Measurements from ENCODE around the gene SHOX.
"Not testable (repeated sequence)": the region's sequence is repeated elsewhere in the genome, so short reads cannot be mapped to it uniquely, and the experiment has no call there.

SHOX gene

DNA sequence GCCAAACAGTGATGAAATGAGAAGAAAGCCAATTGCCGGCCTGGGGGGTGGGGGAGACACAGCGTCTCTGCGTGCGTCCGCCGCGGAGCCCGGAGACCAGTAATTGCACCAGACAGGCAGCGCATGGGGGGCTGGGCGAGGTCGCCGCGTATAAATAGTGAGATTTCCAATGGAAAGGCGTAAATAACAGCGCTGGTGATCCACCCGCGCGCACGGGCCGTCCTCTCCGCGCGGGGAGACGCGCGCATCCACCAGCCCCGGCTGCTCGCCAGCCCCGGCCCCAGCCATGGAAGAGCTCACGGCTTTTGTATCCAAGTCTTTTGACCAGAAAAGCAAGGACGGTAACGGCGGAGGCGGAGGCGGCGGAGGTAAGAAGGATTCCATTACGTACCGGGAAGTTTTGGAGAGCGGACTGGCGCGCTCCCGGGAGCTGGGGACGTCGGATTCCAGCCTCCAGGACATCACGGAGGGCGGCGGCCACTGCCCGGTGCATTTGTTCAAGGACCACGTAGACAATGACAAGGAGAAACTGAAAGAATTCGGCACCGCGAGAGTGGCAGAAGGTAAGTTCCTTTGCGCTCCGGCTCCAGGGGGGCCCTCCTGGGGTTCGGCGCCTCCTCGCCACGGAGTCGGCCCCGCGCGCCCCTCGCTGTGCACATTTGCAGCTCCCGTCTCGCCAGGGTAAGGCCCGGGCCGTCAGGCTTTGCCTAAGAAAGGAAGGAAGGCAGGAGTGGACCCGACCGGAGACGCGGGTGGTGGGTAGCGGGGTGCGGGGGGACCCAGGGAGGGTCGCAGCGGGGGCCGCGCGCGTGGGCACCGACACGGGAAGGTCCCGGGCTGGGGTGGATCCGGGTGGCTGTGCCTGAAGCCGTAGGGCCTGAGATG, at the start of gene SHOX:
TSS of gene SHOX (plus strand) at position 180 of the 885 bp plus-strand sequence. CDS start at position 287, 107 bp downstream.
- Histone ChIP-seq H3K4me3 (ENCODE audit: low read depth in 1 of 2, low read length in 2 of 2) (no peak within 1 kb of the TSS), H3K9me3 (ENCODE audit: low read length) (no peaks in the 10 kb centered on the region), H3K9ac (ENCODE audit: low read length) (no peak within 1 kb of the TSS), H3K27me3 (ENCODE audit: control insufficient read depth in 1 of 2, insufficient read depth in 2 of 2, low read length in 2 of 2) (peaks cover 14 to 69% of the 10 kb centered on the region in 2 donors), H3K27ac (ENCODE audit: low read depth, low read length) (no peak within 1 kb of the TSS), H3K4me1 (ENCODE audit: insufficient read depth, low read length) (no peaks in the 10 kb centered on the region), H3K36me3 (ENCODE audit: insufficient read depth, low read length) (no peaks in the 10 kb centered on the region)

DNA sequence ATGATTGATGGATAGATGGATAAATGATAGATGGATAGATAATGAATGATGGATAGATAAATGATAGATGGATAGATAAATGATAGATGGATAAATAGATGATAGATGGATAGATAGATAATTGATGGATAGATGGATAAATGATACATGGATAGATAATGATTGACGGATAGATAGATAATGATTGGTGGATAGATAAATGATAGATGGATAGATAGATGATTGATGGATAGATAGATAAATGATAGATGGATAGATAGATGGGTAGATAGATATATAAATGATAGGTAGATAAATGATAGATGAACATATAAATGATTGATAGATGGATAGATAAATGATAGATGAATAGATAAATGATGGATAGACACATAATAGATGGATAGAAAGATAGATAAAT, 49.5 kb upstream of the SHOX start:
- Histone ChIP-seq H3K27ac (ENCODE audit: low read depth, low read length) (no peak overlapping the region), H3K4me3 (ENCODE audit: low read depth in 1 of 2, low read length in 2 of 2) (no peak overlapping the region), H3K4me1 (ENCODE audit: insufficient read depth, low read length) (no peaks in the 10 kb centered on the region), H3K36me3 (ENCODE audit: insufficient read depth, low read length) (no peaks in the 10 kb centered on the region), H3K9ac (ENCODE audit: low read length) (no peak overlapping the region), H3K27me3 (ENCODE audit: control insufficient read depth in 1 of 2, insufficient read depth in 2 of 2, low read length in 2 of 2) (no peaks in the 10 kb centered on the region), H3K9me3 (ENCODE audit: low read length) (no peaks in the 10 kb centered on the region)

DNA sequence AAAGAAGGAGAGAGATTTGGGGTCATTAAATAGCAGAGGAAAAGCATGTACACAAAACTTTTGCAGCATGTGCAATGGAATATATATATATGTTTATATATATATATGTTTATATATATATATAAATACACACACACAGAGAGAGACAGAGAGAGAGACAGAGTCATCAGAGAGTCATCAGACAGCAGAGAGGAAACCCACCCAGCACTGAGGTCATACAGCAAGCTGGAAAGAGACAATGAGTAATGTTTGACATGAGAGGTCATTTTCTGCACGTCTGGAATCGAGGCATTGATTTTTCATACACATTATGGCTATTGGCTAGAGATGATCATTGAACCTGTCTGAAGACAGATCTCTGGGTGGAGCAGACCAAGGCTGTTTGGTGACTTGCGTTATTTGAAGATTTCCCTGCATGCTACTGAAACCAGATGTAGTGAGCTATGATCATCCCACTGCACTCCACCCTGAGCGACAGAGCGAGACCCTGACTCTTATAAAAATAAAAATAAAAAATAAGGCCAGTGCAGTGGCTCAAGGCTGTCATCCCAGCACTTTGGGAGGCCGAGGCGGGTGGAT, 48.8 kb upstream of the SHOX start:
- no peaks in the 10 kb centered on the region for H3K9me3 ChIP-seq (ENCODE audit: low read length)
- H3K4me1 ChIP-seq (ENCODE audit: insufficient read depth, low read length): no peaks in the 10 kb centered on the region
- H3K27ac ChIP-seq (ENCODE audit: low read depth, low read length): no peak overlapping the region
- H3K36me3 ChIP-seq (ENCODE audit: insufficient read depth, low read length): no peaks in the 10 kb centered on the region
- H3K9ac ChIP-seq (ENCODE audit: low read length): no peak overlapping the region
- no peaks in the 10 kb centered on the region for H3K27me3 ChIP-seq (ENCODE audit: control insufficient read depth in 1 of 2, insufficient read depth in 2 of 2, low read length in 2 of 2)
- no peak overlapping the region for H3K4me3 ChIP-seq (ENCODE audit: low read depth in 1 of 2, low read length in 2 of 2)

DNA sequence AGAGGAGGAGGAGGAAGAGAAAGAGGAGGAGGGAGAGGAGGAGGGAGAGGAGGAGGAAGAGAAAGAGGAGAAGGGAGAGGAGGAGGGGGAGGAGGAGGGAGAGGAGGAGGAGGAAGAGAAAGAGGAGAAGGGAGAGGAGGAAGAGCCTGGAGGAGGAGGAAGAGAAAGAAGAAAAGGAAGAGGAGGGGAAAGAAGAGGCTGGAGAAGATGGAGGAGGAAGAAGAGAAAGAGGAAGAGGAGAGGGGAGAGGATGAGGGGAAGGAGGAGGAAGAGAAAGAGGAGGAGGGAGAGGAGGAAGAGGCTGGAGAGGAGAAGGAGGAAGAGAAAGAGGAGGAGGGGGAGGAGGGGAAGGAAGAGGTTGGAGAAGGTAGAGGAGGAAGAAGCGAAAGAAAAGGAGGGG, 46.0 kb upstream of the SHOX start:
- no peak overlapping the region for H3K27ac ChIP-seq (ENCODE audit: low read depth, low read length)
- no peaks in the 10 kb centered on the region for H3K27me3 ChIP-seq (ENCODE audit: control insufficient read depth in 1 of 2, insufficient read depth in 2 of 2, low read length in 2 of 2)
- no peaks in the 10 kb centered on the region for H3K9me3 ChIP-seq (ENCODE audit: low read length)
- H3K36me3 ChIP-seq (ENCODE audit: insufficient read depth, low read length): no peaks in the 10 kb centered on the region
- no peaks in the 10 kb centered on the region for H3K4me1 ChIP-seq (ENCODE audit: insufficient read depth, low read length)
- H3K9ac ChIP-seq (ENCODE audit: low read length): no peak overlapping the region
- no peak overlapping the region for H3K4me3 ChIP-seq (ENCODE audit: low read depth in 1 of 2, low read length in 2 of 2)

DNA sequence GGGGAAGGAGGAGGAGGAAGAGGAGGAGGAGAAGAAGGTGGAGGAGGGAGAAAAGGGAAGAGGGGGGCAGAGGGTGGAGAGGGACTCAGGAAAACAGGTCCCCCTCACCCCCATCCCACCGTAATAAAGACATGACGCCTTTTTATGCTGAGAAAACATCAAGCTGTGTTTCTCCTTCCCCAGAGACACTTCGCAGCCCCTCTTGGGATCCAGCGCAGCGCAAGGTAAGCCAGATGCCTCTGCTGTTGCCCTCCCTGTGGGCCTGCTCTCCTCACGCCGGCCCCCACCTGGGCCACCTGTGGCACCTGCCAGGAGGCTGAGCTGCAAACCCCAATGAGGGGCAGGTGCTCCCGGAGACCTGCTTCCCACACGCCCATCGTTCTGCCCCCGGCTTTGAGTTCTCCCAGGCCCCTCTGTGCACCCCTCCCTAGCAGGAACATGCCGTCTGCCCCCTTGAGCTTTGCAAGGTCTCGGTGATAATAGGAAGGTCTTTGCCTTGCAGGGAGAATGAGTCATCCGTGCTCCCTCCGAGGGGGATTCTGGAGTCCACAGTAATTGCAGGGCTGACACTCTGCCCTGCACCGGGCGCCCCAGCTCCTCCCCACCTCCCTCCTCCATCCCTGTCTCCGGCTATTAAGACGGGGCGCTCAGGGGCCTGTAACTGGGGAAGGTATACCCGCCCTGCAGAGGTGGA, 45.3 kb upstream of the SHOX start:
- Histone ChIP-seq H3K9ac (ENCODE audit: low read length) (no peak overlapping the region), H3K36me3 (ENCODE audit: insufficient read depth, low read length) (no peaks in the 10 kb centered on the region), H3K4me3 (ENCODE audit: low read depth in 1 of 2, low read length in 2 of 2) (no peak overlapping the region), H3K4me1 (ENCODE audit: insufficient read depth, low read length) (no peaks in the 10 kb centered on the region), H3K27me3 (ENCODE audit: control insufficient read depth in 1 of 2, insufficient read depth in 2 of 2, low read length in 2 of 2) (no peaks in the 10 kb centered on the region), H3K27ac (ENCODE audit: low read depth, low read length) (no peak overlapping the region), H3K9me3 (ENCODE audit: low read length) (no peaks in the 10 kb centered on the region)

DNA sequence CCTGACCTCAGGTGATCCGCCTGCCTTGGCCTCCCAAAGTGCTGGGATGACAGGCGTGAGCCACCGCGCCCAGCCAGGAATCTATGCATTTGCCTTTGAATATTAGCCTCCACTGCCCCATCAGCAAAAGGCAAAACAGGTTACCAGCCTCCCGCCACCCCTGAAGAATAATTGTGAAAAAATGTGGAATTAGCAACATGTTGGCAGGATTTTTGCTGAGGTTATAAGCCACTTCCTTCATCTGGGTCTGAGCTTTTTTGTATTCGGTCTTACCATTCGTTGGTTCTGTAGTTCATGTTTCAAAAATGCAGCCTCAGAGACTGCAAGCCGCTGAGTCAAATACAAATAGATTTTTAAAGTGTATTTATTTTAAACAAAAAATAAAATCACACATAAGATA, 44.2 kb upstream of the SHOX start:
- H3K4me1 ChIP-seq (ENCODE audit: insufficient read depth, low read length): no peaks in the 10 kb centered on the region
- no peak overlapping the region for H3K4me3 ChIP-seq (ENCODE audit: low read depth in 1 of 2, low read length in 2 of 2)

DNA sequence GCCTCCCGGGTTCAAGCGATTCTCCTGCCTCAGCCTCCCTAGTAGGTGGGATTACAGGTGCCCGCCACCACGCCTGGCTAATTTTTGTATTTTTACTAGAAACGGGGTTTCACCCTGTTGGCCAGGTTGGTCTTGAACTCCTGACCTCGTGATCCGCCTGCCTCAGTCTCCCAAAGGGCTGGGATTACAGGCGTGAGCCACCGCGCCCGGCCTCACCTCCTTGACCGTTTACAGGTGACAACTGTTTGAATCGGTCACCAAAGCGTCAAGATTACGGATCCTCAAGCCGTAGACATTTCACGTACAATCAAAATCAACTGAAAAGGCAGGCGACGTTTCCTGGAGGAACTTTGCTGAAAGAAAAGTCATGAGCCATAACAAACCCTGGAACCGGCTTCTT, 41.3 kb upstream of the SHOX start:
- H3K27me3 ChIP-seq (ENCODE audit: control insufficient read depth in 1 of 2, insufficient read depth in 2 of 2, low read length in 2 of 2); H3K9ac ChIP-seq (ENCODE audit: low read length); H3K27ac ChIP-seq (ENCODE audit: low read depth, low read length); H3K36me3 ChIP-seq (ENCODE audit: insufficient read depth, low read length); H3K4me1 ChIP-seq (ENCODE audit: insufficient read depth, low read length); H3K9me3 ChIP-seq (ENCODE audit: low read length); H3K4me3 ChIP-seq (ENCODE audit: low read depth in 1 of 2, low read length in 2 of 2): not testable (repeated sequence)

More for the DNA sequence above, 44.2 kb upstream of the SHOX start:
- H3K27me3 ChIP-seq (ENCODE audit: control insufficient read depth in 1 of 2, insufficient read depth in 2 of 2, low read length in 2 of 2): no peaks in the 10 kb centered on the region
- H3K36me3 ChIP-seq (ENCODE audit: insufficient read depth, low read length): no peaks in the 10 kb centered on the region
- H3K9ac ChIP-seq (ENCODE audit: low read length): no peak overlapping the region
- no peaks in the 10 kb centered on the region for H3K9me3 ChIP-seq (ENCODE audit: low read length)
- no peak overlapping the region for H3K27ac ChIP-seq (ENCODE audit: low read depth, low read length)

DNA sequence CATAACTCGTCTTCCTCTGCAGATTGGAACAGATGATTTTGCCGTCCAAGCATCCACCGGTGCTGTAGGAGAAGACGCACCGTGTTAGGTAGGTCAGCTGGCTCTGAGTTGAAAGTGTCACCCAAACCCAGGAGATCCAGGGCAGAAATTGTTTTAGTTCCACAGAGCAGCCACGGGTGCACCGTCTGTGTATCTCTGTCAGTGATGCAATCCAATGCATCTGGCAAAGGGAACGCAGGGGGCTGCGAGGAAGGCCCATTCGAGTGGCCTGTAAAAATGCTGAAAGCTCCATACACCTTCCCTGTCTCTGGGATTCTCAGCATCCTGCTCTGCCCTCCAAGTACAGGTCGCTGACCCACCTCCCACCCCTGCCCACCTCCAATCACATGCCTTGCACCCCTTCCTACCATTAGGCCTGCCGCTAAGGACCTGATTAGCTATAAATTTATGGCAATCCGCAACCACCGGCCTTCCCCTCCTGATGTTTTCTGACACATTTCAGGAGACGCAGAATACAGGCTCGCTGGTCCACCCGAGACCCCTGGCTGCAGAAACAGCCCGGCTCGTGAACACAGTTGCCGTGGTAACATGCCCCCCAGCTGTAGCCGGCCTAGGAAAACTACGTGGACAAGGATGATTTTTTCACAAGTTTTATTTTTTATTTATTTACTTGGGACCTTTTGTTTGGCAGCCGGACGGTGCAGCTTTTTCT, 39.7 kb upstream of the SHOX start:
- H3K9me3 ChIP-seq (ENCODE audit: low read length): no peaks in the 10 kb centered on the region
- no peak overlapping the region for H3K27ac ChIP-seq (ENCODE audit: low read depth, low read length)
- H3K36me3 ChIP-seq (ENCODE audit: insufficient read depth, low read length): no peaks in the 10 kb centered on the region
- H3K27me3 ChIP-seq (ENCODE audit: control insufficient read depth in 1 of 2, insufficient read depth in 2 of 2, low read length in 2 of 2): no peaks in the 10 kb centered on the region
- no peaks in the 10 kb centered on the region for H3K4me1 ChIP-seq (ENCODE audit: insufficient read depth, low read length)
- H3K9ac ChIP-seq (ENCODE audit: low read length): no peak overlapping the region
- H3K4me3 ChIP-seq (ENCODE audit: low read depth in 1 of 2, low read length in 2 of 2): no peak overlapping the region

DNA sequence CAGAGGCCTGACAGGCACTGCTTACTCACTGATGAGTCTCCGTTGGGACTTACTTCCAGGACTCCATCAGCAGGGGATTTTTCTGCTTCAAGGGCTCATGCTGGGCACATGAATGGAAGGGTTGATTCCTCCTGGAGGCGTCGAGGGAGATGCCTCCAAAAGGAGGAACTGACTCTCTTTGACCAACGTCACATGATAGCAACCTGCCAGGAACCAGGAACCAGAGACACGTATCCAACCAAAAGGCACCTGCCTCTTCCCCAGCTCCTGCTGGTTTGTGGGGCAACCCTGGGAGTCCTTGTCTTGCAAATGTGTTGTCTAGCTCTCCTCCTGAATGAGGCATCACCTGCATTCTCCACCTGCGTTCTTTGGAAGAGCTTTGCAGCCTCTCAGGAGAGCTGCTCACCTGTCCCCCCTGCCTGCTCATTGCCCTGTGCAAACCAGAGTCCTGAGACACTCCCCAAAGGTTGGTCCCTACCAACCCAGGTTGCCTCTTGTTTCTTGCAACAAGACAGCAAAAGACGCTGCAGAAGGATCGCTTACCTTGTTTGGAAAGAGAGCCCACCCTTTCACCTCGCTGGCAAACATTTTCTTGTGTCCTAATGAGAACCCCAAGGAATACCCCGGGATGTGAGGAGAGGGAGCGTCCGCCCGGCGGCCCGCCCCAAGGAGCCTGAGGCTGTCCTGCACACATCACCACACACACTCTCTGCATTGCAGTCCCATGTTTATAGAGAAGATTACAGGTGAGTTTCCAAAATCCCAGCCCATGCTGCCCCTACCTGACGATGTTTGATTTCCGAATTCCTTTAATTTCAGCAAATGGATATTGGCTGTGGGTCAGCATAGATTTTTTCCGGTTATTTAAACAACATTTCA, 30.5 kb upstream of the SHOX start:
- H3K27ac ChIP-seq (ENCODE audit: low read depth, low read length): no peak overlapping the region
- H3K9me3 ChIP-seq (ENCODE audit: low read length): no peaks in the 10 kb centered on the region
- H3K36me3 ChIP-seq (ENCODE audit: insufficient read depth, low read length): no peaks in the 10 kb centered on the region
- H3K4me3 ChIP-seq (ENCODE audit: low read depth in 1 of 2, low read length in 2 of 2): no peak overlapping the region
- H3K27me3 ChIP-seq (ENCODE audit: control insufficient read depth in 1 of 2, insufficient read depth in 2 of 2, low read length in 2 of 2): no peaks in the 10 kb centered on the region
- no peaks in the 10 kb centered on the region for H3K4me1 ChIP-seq (ENCODE audit: insufficient read depth, low read length)
- H3K9ac ChIP-seq (ENCODE audit: low read length): no peak overlapping the region

DNA sequence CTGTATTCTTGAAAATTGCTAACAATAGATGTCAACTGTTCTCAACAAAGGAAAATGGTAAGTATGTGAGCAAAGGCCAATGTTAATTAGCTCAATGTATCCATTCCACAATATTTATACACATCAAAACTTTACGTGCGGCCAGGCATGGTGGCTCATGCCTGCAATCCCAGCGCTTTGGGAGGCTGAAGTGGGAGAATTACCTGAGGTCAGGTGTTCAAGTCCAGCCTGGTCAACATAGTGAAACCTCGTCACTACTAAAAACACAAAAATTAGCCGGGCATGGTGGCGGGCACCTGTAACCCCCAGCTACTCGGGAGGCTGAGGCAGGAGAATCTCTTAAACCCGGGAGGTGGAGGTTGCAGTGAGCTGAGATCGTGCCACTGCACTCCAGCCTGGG, 27.6 kb upstream of the SHOX start:
- H3K27ac ChIP-seq (ENCODE audit: low read depth, low read length); H3K4me3 ChIP-seq (ENCODE audit: low read depth in 1 of 2, low read length in 2 of 2); H3K4me1 ChIP-seq (ENCODE audit: insufficient read depth, low read length); H3K27me3 ChIP-seq (ENCODE audit: control insufficient read depth in 1 of 2, insufficient read depth in 2 of 2, low read length in 2 of 2); H3K36me3 ChIP-seq (ENCODE audit: insufficient read depth, low read length); H3K9me3 ChIP-seq (ENCODE audit: low read length); H3K9ac ChIP-seq (ENCODE audit: low read length): not testable (repeated sequence)
